ENCODE results near the gene TMTC1. TPM values are rescaled to one million over a fixed set of nuclear protein-coding genes. Genes with fewer than 3 reads are reported as not detected.

The TMTC1 gene
- total RNA-seq, 4 donors from 2014 or later, result 83.9 to 169 (median 96.9) TPM

- DNase-seq (ENCODE audit: low spot score) (no peak), ATAC-seq (ENCODE audit: low FRiP score) (no peak)
- TF ChIP-seq CTCF (IDR thresholded peaks at IDR 0.05), result no peak
Measured at GRCh38 chr12:29734305-29734704, 49.4 kb downstream of the TMTC1 start.

DNA sequence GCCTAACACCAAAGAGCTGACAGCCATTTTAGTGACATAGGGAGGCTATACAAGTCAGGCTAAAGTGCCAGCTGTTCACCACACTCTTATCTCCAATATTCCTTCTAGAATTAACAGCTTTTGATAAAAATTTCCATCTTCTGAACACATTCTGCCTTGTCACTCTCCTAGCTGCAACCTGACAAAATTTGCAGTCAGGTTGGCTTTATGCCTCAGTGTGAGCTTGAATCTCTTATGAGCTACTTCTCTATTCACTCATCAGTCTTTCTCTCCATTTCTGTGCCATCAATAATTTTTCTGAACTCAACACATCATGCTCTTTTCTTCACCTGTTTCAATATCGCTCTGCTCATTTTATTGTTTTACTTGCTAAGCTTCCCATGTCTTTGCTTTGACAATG is 50.2 kb downstream of the TMTC1 start:
- no peak for ATAC-seq (ENCODE audit: low FRiP score)
- no peak for TF ChIP-seq CTCF (IDR thresholded peaks at IDR 0.05)
- no peak for DNase-seq (ENCODE audit: low spot score)

GRCh38 chr12:29733060-29733459 is 50.7 kb downstream of the TMTC1 start:
- no peak for ATAC-seq (ENCODE audit: low FRiP score)
- no peak for TF ChIP-seq CTCF (IDR thresholded peaks at IDR 0.05)
- DNase-seq (ENCODE audit: low spot score), result no peak

- TF ChIP-seq CTCF (IDR thresholded peaks at IDR 0.05), result no peak
- DNase-seq (ENCODE audit: low spot score) (no peak), ATAC-seq (ENCODE audit: low FRiP score) (no peak)
Measured at GRCh38 chr12:29732593-29732992, 51.1 kb downstream of the TMTC1 start.

GRCh38 chr12:29732191-29732590 is 51.6 kb downstream of the TMTC1 start:
- DNase-seq (ENCODE audit: low spot score), result no peak
- TF ChIP-seq CTCF (IDR thresholded peaks at IDR 0.05), result no peak
- ATAC-seq (ENCODE audit: low FRiP score), result no peak

GRCh38 chr12:29731591-29731990 is 52.2 kb downstream of the TMTC1 start:
- DNase-seq (ENCODE audit: low spot score), result no peak
- TF ChIP-seq CTCF (IDR thresholded peaks at IDR 0.05), result no peak

GRCh38 chr12:29730481-29730880 is 53.3 kb downstream of the TMTC1 start:
- DNase-seq (ENCODE audit: low spot score), result no peak
- no peak for TF ChIP-seq CTCF (IDR thresholded peaks at IDR 0.05)
- no peak for ATAC-seq (ENCODE audit: low FRiP score)

More at GRCh38 chr12:29731591-29731990, 52.2 kb downstream of the TMTC1 start:
- ATAC-seq (ENCODE audit: low FRiP score), result no peak

Measured in omental fat pad (tissue), 4 donors.